Right lobe of liver (tissue), 6 donors: ENCODE results near the gene SLC22A5. TPM values are rescaled to one million over a fixed set of nuclear protein-coding genes. Genes with fewer than 3 reads are reported as not detected.

Experiments used
- ATAC-seq, 4 donors: fragments of 200-7000 bp; cut with Tn5 transposase; one replicate each; pipeline ENCODE4 v1.9.1; 2020; ENCODE audit warnings: mild to moderate bottlenecking in 4 of 4, moderate library complexity in 4 of 4
- DNase-seq, 3 donors: peaks; one replicate each; pipeline ENCODE4 v3.0.0-alpha.2; 2020
- H3K27ac ChIP-seq, 3 donors: fragments of 200-600 bp; one replicate each; pipeline ENCODE4 v1.8.0; 2022
- H3K27me3 ChIP-seq, 2 donors: fragments of 200-600 bp; one replicate each; pipeline ENCODE4 v1.8.0; 2022
- H3K36me3 ChIP-seq, 4 donors: fragments of 200-600 bp; sonication (generic) in 1 of 4; one replicate each; pipeline versions ENCODE4 v1.5.1 to v1.8.0; 2017 to 2022; ENCODE audit warnings: control low read depth in 1 of 4
- H3K4me1 ChIP-seq, 4 donors: fragments of 200-600 bp; sonication (generic) in 1 of 4; one replicate each; pipeline versions ENCODE4 v1.5.1 to v1.8.0; 2017 to 2022; ENCODE audit warnings: control low read depth in 1 of 4
- H3K4me3 ChIP-seq, 3 donors: fragments of 200-600 bp; one replicate each; pipeline ENCODE4 v1.8.0; 2022
- H3K9me3 ChIP-seq, 4 donors: fragments of 200-600 bp; sonication (generic) in 1 of 4; one replicate each; pipeline versions ENCODE4 v1.5.1 to v1.8.0; 2017 to 2022; ENCODE audit warnings: control low read depth in 1 of 4
- POLR2A ChIP-seq: fragments of 450-650 bp; IDR thresholded peaks from one replicate; pipeline ENCODE4 v1.6.1; 2017; ENCODE audit warnings: antibody characterized with exemption, mild to moderate bottlenecking
- WGBS: methylation state at CpG from one replicate; pipeline ENCODE4 v1.1.6; 2018; ENCODE audit warnings: low coverage, low lambda C conversion rate; ENCODE audit not compliant: insufficient coverage; ENCODE audit errors: missing lambda C conversion rate; 5-methylcytosine and 5-hydroxymethylcytosine counted together
- intact Hi-C, 2 donors: fragments of 100-400 bp; cut with DNase I; formaldehyde crosslinking; loops; one replicate each; pipeline versions ENCODE4 v1.11.2 to v1.14.1; 2022
- total RNA-seq, 6 experiments: library from RNA; depleted of rRNA in 2 of 6; stranded (reverse); fragments of >200 nt in 2 of 6; fragmentation: NEBNext Ultra II Directional in 3 of 6; extraction: Animal tissue kit (Norgen Biotek cat#: 25700) in 3 of 6; gene quantifications; one replicate each; pipeline versions ENCODE4 v1.1.0 to v1.2.4, GENCODE V29; 2016 to 2023
- TF ChIP-seq, protein P1 (sequence below), 4 donors: fragments of 200-600 bp in 3 of 4; fragments of 450-650 bp in 1 of 4; IDR thresholded peaks; one replicate each; pipeline versions ENCODE4 v1.5.1 to v1.8.0; 2016 to 2022; ENCODE audit warnings: antibody characterized with exemption in 4 of 4, mild to moderate bottlenecking in 2 of 4
- donor health status: DM: no; HTN: yes; CAD: no.
- donor health status: DM: no; HTN: no; CAD: no.
- donor health status: DM: no; HTN: no; CAD: no.
- donor health status: DM: no; HTN: yes; CAD: no.
- donor health status: DM: no; HTN: yes; CAD: no.

The SLC22A5 gene
- total RNA-seq, 6 experiments from 2014 or later = 4.7 to 11.1 (median 6.5) TPM

DNA sequence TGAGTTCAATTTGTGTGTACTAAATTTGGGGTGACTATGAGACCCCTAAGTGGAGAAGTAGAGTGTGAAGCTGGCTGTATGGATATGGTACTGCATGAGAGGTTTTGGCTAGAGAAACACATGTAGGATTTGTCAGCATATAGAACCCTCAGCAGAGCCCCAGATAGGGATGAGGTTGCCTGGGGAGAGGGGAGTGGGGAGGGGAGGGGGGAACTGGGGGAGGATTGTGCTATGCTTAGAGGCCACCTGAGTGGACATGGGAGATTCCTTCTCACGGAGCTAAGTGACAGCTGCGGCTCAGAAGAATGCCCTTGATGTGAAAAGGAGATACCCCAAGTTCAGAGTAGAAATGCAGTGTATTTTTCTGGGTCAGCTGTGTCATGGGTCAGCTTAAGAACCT lies 11.2 kb downstream of the SLC22A5 start:
- Histone ChIP-seq H3K4me1 (peaks cover 0 to 16% (median 4%) of the 10 kb centered on the region in 4 donors), H3K36me3 (peaks cover 0 to 6% (median 0%) of the 10 kb centered on the region in 4 donors), H3K4me3 (no peak overlapping the region), H3K27ac (no peak overlapping the region), H3K9me3 (no peaks in the 10 kb centered on the region), H3K27me3 (no peaks in the 10 kb centered on the region)
- TF ChIP-seq POLR2A = no peak
- TF ChIP-seq, protein P1, sequence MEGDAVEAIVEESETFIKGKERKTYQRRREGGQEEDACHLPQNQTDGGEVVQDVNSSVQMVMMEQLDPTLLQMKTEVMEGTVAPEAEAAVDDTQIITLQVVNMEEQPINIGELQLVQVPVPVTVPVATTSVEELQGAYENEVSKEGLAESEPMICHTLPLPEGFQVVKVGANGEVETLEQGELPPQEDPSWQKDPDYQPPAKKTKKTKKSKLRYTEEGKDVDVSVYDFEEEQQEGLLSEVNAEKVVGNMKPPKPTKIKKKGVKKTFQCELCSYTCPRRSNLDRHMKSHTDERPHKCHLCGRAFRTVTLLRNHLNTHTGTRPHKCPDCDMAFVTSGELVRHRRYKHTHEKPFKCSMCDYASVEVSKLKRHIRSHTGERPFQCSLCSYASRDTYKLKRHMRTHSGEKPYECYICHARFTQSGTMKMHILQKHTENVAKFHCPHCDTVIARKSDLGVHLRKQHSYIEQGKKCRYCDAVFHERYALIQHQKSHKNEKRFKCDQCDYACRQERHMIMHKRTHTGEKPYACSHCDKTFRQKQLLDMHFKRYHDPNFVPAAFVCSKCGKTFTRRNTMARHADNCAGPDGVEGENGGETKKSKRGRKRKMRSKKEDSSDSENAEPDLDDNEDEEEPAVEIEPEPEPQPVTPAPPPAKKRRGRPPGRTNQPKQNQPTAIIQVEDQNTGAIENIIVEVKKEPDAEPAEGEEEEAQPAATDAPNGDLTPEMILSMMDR (IDR thresholded peaks at IDR 0.05) = no peak
- ATAC-seq (no peak), DNase-seq (no peak)
- no CpG with 5 or more reads among the region's 2 CpGs for WGBS
- intact Hi-C loops = loop anchor here in 1 of 2 donors (10.0 kb wide), 1 partner anchor 124 kb away; no protein-coding TSS in a partner anchor

DNA sequence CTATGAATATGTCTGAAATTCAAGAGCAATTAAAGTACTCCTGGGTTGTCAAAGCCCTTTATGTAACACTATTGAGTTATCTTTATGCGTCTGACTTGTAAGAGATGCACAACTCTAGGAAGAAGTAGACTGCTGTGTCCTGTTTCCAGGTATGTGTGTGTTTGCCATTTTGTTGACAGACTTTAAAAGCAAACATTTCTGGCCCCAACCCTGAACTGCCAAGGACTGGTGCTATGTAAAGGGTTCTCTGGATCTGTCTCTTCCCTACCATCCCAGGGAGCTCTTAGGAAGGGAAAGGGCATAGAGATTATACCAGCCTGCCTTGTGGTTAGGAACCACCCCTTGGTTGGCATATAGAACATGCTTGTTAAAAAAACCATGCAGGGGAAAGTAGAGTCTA lies 12.1 kb downstream of the SLC22A5 start:
- Histone ChIP-seq H3K9me3 (no peaks in the 10 kb centered on the region), H3K4me3 (no peak overlapping the region), H3K4me1 (peaks cover 0 to 24% (median 5%) of the 10 kb centered on the region in 4 donors), H3K27ac (no peak overlapping the region), H3K27me3 (no peaks in the 10 kb centered on the region), H3K36me3 (peaks cover 0 to 6% (median 0%) of the 10 kb centered on the region in 4 donors)
- WGBS = 78% methylated on average over 1 of the region's 1 CpG
- no peak for DNase-seq
- ATAC-seq = peak; percentile 4 to 51 (median 38)
- intact Hi-C loops = loop anchor here in 1 of 2 donors (10.0 kb wide), 1 partner anchor 123 kb away; no protein-coding TSS in a partner anchor
- no peak for TF ChIP-seq POLR2A
- TF ChIP-seq, protein P1 (IDR thresholded peaks at IDR 0.05) = no peak

DNA sequence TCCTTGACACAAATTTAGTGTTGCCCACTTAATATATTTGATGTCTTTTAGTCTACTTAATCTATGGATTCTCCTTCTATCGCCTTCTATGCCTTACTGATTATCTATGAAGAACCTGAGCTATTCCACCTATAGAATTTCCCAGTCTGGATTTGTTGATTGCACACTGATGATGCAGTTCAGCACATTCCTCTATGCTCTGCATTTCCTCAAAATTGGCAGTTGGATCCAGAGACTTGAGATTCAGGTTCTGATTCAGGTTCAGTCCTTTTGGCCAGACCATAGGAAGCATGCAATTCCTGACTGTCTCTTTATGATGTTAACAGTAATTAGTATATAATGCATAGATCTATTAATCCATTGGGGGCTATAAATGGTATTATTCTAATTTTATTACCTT lies 13.8 kb downstream of the SLC22A5 start:
- H3K4me3 ChIP-seq = no peak overlapping the region
- H3K27ac ChIP-seq = no peak overlapping the region
- peaks cover 0 to 6% (median 0%) of the 10 kb centered on the region in 4 donors for H3K36me3 ChIP-seq
- DNase-seq (no peak), ATAC-seq (no peak)
- H3K9me3 ChIP-seq = no peaks in the 10 kb centered on the region
- no peaks in the 10 kb centered on the region for H3K27me3 ChIP-seq
- intact Hi-C loops = loop anchor here in 1 of 2 donors (10.0 kb wide), 1 partner anchor 122 kb away; no protein-coding TSS in a partner anchor
- H3K4me1 ChIP-seq = peaks cover 0 to 40% (median 11%) of the 10 kb centered on the region in 4 donors
- no peak for TF ChIP-seq POLR2A
- TF ChIP-seq, protein P1 (IDR thresholded peaks at IDR 0.05) = no peak
- 100% methylated on average over 1 of the region's 1 CpG for WGBS

DNA sequence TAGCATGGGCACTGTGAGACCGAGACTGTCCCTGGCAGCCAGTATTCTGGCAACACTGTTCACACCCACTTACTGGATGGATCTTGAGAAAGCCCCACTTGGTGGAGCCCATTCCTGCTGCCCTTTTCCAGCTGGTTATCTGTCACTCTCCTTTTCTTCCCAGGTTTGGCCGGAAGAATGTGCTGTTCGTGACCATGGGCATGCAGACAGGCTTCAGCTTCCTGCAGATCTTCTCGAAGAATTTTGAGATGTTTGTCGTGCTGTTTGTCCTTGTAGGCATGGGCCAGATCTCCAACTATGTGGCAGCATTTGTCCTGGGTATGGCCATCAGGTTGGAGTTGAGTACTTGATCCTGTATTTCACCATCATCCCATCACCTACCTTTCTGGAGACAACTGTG lies 14.5 kb downstream of the SLC22A5 start:
- peaks cover 0 to 8% (median 0%) of the 10 kb centered on the region in 4 donors for H3K36me3 ChIP-seq
- no peak overlapping the region for H3K4me3 ChIP-seq
- no peak overlapping the region for H3K27ac ChIP-seq
- intact Hi-C loops = loop anchor here in 1 of 2 donors (10.0 kb wide), 1 partner anchor 121 kb away; no protein-coding TSS in a partner anchor
- DNase-seq (no peak), ATAC-seq (no peak)
- peaks cover 0 to 43% (median 11%) of the 10 kb centered on the region in 4 donors for H3K4me1 ChIP-seq
- H3K27me3 ChIP-seq = no peaks in the 10 kb centered on the region
- TF ChIP-seq POLR2A = no peak
- TF ChIP-seq, protein P1 (IDR thresholded peaks at IDR 0.05) = no peak
- WGBS = 100% methylated on average over 2 of the region's 5 CpGs
- no peaks in the 10 kb centered on the region for H3K9me3 ChIP-seq
